CD4-positive, CD25-positive, alpha-beta regulatory T cell (primary cell): Measurements from ENCODE around the gene COMMD9. TPM values are rescaled to one million over a fixed set of nuclear protein-coding genes. Genes with fewer than 3 reads are reported as not detected.

Experiments
- ATAC-seq, 2 donors: fragments of 150-1000 bp; cut with Tn5 transposase; one replicate each; pipeline ENCODE4 v1.10.0; 2021; ENCODE audit warnings: low read depth in 2 of 2, moderate number of reproducible peaks in 2 of 2, moderate library complexity in 1 of 2
- DNase-seq, 3 donors: peaks; one replicate each; pipeline versions ENCODE4 v3.0.0 to v3.0.0-alpha.2; 2012 to 2022; ENCODE audit warnings: mixed read lengths in 1 of 3
- H3K27ac ChIP-seq: one replicate; pipeline ENCODE4 v1.7.0; 2013; ENCODE audit warnings: mild to moderate bottlenecking, low read length; ENCODE audit not compliant: insufficient read depth, poor library complexity, severe bottlenecking
- H3K27me3 ChIP-seq: one replicate; pipeline ENCODE4 v1.7.0; 2013; ENCODE audit warnings: low read length; ENCODE audit not compliant: control insufficient read depth, insufficient read depth
- H3K36me3 ChIP-seq: one replicate; pipeline ENCODE4 v1.7.0; 2013; ENCODE audit warnings: mild to moderate bottlenecking, low read length, moderate library complexity; ENCODE audit not compliant: control insufficient read depth, insufficient read depth
- H3K4me1 ChIP-seq: 2 replicates; pipeline ENCODE4 v1.7.0; 2013; ENCODE audit warnings: mild to moderate bottlenecking, low read length; ENCODE audit not compliant: insufficient read depth, control insufficient read depth, poor library complexity, severe bottlenecking
- H3K4me3 ChIP-seq: one replicate; pipeline ENCODE4 v1.7.0; 2013; ENCODE audit warnings: low read depth, mild to moderate bottlenecking, low read length, moderate library complexity
- H3K9me3 ChIP-seq, 2 experiments: 1 replicate in 1 of 2; 2 replicates in 1 of 2; pipeline ENCODE4 v1.7.0; 2013; ENCODE audit warnings: low read length in 2 of 2, mild to moderate bottlenecking in 1 of 2, moderate library complexity in 1 of 2; ENCODE audit not compliant: control insufficient read depth in 2 of 2
- H3K27ac Mint-ChIP-seq, 3 donors: one replicate each; pipeline ENCODE4 v1.8.0; 2020 to 2022; ENCODE audit warnings: mild to moderate bottlenecking in 3 of 3, mixed read lengths in 3 of 3, moderate library complexity in 2 of 3
- H3K27me3 Mint-ChIP-seq: one replicate; pipeline ENCODE4 v1.8.0; 2022; ENCODE audit warnings: mild to moderate bottlenecking, mixed read lengths
- H3K36me3 Mint-ChIP-seq: one replicate; pipeline ENCODE4 v1.8.0; 2020; ENCODE audit warnings: mixed read lengths
- H3K4me1 Mint-ChIP-seq, 4 donors: one replicate each; pipeline ENCODE4 v1.8.0; 2020 to 2022; ENCODE audit warnings: mixed read lengths in 4 of 4, mild to moderate bottlenecking in 1 of 4
- H3K4me3 Mint-ChIP-seq, 4 donors: one replicate each; pipeline ENCODE4 v1.8.0; 2020 to 2022; ENCODE audit warnings: mild to moderate bottlenecking in 4 of 4, mixed read lengths in 4 of 4, moderate library complexity in 3 of 4
- H3K9me3 Mint-ChIP-seq, 7 donors: one replicate each; pipeline ENCODE4 v1.8.0; 2020 to 2022; ENCODE audit warnings: mixed read lengths in 7 of 7, mild to moderate bottlenecking in 3 of 7, moderate library complexity in 2 of 7
- polyA plus RNA-seq, 4 donors: library from polyadenylated mRNA; unstranded; fragments of 300-500 nt; fragmentation: Illumina TruSeq; gene quantifications; one replicate each; pipeline ENCODE4 v1.2.3, GENCODE V29; 2021
- total RNA-seq: library from RNA; stranded (reverse); gene quantifications from one replicate; pipeline ENCODE4 v1.2.3, GENCODE V29; 2022

Gene COMMD9
- total and polyA plus RNA-seq, 5 donors from 2014 or later: 40.2 to 124 (median 74.5) TPM

- Histone ChIP-seq H3K4me3 (no peak overlapping the region), H3K27ac (no peak overlapping the region), H3K27me3 (no peaks in the 10 kb centered on the region), H3K9me3 (no peaks in the 10 kb centered on the region), H3K36me3 (no peaks in the 10 kb centered on the region), H3K4me1 (peaks cover 20% of the 10 kb centered on the region)
- H3K27ac Mint-ChIP-seq: no peak overlapping the region
- peak overlapping the region in 2 of 4 donors; percentile 33 to 59 for H3K4me3 Mint-ChIP-seq
- peak in 2 of 3 donors; percentile 43 to 65 for DNase-seq
- ATAC-seq: no peak
- peaks cover 21% of the 10 kb centered on the region for H3K27me3 Mint-ChIP-seq
- no peaks in the 10 kb centered on the region for H3K36me3 Mint-ChIP-seq
- peaks cover 11 to 29% (median 23%) of the 10 kb centered on the region in 4 donors for H3K4me1 Mint-ChIP-seq
- no peaks in the 10 kb centered on the region for H3K9me3 Mint-ChIP-seq
Observed at GRCh38 chr11:36292311-36292722, 3.1 kb upstream of the COMMD9 start.

GRCh38 chr11:36288442-36289225, 590 bp downstream of the COMMD9 start:
- peak overlapping the region; percentile 82 to 97 (median 91) for H3K4me3 Mint-ChIP-seq
- peaks cover 26% of the 10 kb centered on the region for H3K4me1 ChIP-seq
- no peaks in the 10 kb centered on the region for H3K36me3 Mint-ChIP-seq
- H3K27ac ChIP-seq: peak overlapping the region; percentile 30
- H3K27ac Mint-ChIP-seq: peak overlapping the region; percentile 87 to 96 (median 90)
- DNase-seq (peak in 1 of 3 donors; percentile 16), ATAC-seq (no peak)
- no peaks in the 10 kb centered on the region for H3K36me3 ChIP-seq
- peak overlapping the region; percentile 99 for H3K4me3 ChIP-seq
- H3K9me3 Mint-ChIP-seq: peaks cover 0 to 1% (median 0%) of the 10 kb centered on the region in 7 donors
- peaks cover 27 to 53% (median 38%) of the 10 kb centered on the region in 4 donors for H3K4me1 Mint-ChIP-seq
- H3K9me3 ChIP-seq: no peaks in the 10 kb centered on the region
- H3K27me3 ChIP-seq: no peaks in the 10 kb centered on the region
- H3K27me3 Mint-ChIP-seq: peaks cover 13% of the 10 kb centered on the region

- peaks cover 0 to 12% (median 0%) of the 10 kb centered on the region in 7 donors for H3K9me3 Mint-ChIP-seq
Observed at GRCh38 chr11:36282926-36283325, 6.3 kb downstream of the COMMD9 start.

GRCh38 chr11:36281850-36282249, 7.4 kb downstream of the COMMD9 start:
- no peak overlapping the region for H3K27ac Mint-ChIP-seq
- no peak for ATAC-seq

More at GRCh38 chr11:36282926-36283325, 6.3 kb downstream of the COMMD9 start:
- DNase-seq (no peak), ATAC-seq (no peak)
- H3K4me3 Mint-ChIP-seq: no peak overlapping the region
- H3K4me1 Mint-ChIP-seq: peaks cover 32 to 46% (median 38%) of the 10 kb centered on the region in 4 donors
- H3K27me3 Mint-ChIP-seq: no peaks in the 10 kb centered on the region
- no peak overlapping the region for H3K27ac ChIP-seq
- no peaks in the 10 kb centered on the region for H3K27me3 ChIP-seq
- peaks cover 35% of the 10 kb centered on the region for H3K36me3 Mint-ChIP-seq
- peaks cover 24% of the 10 kb centered on the region for H3K36me3 ChIP-seq
- H3K9me3 ChIP-seq: no peaks in the 10 kb centered on the region
- H3K27ac Mint-ChIP-seq: no peak overlapping the region
- peaks cover 7% of the 10 kb centered on the region for H3K4me1 ChIP-seq
- H3K4me3 ChIP-seq: no peak overlapping the region

GRCh38 chr11:36280531-36280930, 8.7 kb downstream of the COMMD9 start:
- H3K36me3 Mint-ChIP-seq: peaks cover 51% of the 10 kb centered on the region
- DNase-seq: no peak
- no peak overlapping the region for H3K27ac Mint-ChIP-seq

More at GRCh38 chr11:36281850-36282249, 7.4 kb downstream of the COMMD9 start:
- H3K27ac ChIP-seq: no peak overlapping the region
- H3K36me3 ChIP-seq: peaks cover 30% of the 10 kb centered on the region
- no peaks in the 10 kb centered on the region for H3K9me3 ChIP-seq
- Mint-ChIP-seq H3K36me3 (peaks cover 44% of the 10 kb centered on the region), H3K4me1 (peaks cover 28 to 41% (median 35%) of the 10 kb centered on the region in 4 donors), H3K27me3 (no peaks in the 10 kb centered on the region), H3K9me3 (peaks cover 0 to 12% (median 0%) of the 10 kb centered on the region in 7 donors), H3K4me3 (no peak overlapping the region)
- H3K4me3 ChIP-seq: no peak overlapping the region
- H3K4me1 ChIP-seq: peaks cover 5% of the 10 kb centered on the region
- DNase-seq: no peak
- no peaks in the 10 kb centered on the region for H3K27me3 ChIP-seq

GRCh38 chr11:36278531-36279282, 10.5 kb downstream of the COMMD9 start:
- no peak overlapping the region for H3K27ac Mint-ChIP-seq
- peaks cover 15 to 21% (median 17%) of the 10 kb centered on the region in 4 donors for H3K4me1 Mint-ChIP-seq
- peaks cover 0 to 12% (median 0%) of the 10 kb centered on the region in 7 donors for H3K9me3 Mint-ChIP-seq
- no peaks in the 10 kb centered on the region for H3K27me3 Mint-ChIP-seq
- H3K9me3 ChIP-seq: no peaks in the 10 kb centered on the region
- no peak for DNase-seq
- H3K36me3 ChIP-seq: peaks cover 55% of the 10 kb centered on the region
- no peak for ATAC-seq
- no peak overlapping the region for H3K4me3 ChIP-seq
- H3K27ac ChIP-seq: no peak overlapping the region
- no peak overlapping the region for H3K4me3 Mint-ChIP-seq
- H3K36me3 Mint-ChIP-seq: peaks cover 58% of the 10 kb centered on the region
- no peaks in the 10 kb centered on the region for H3K27me3 ChIP-seq
- no peaks in the 10 kb centered on the region for H3K4me1 ChIP-seq

More at GRCh38 chr11:36280531-36280930, 8.7 kb downstream of the COMMD9 start:
- H3K27me3 Mint-ChIP-seq: no peaks in the 10 kb centered on the region
- Histone ChIP-seq H3K27me3 (no peaks in the 10 kb centered on the region), H3K9me3 (no peaks in the 10 kb centered on the region), H3K36me3 (peaks cover 42% of the 10 kb centered on the region), H3K4me3 (no peak overlapping the region), H3K27ac (no peak overlapping the region), H3K4me1 (peaks cover 5% of the 10 kb centered on the region)
- no peak overlapping the region for H3K4me3 Mint-ChIP-seq
- peaks cover 0 to 12% (median 0%) of the 10 kb centered on the region in 7 donors for H3K9me3 Mint-ChIP-seq
- H3K4me1 Mint-ChIP-seq: peaks cover 24 to 35% (median 28%) of the 10 kb centered on the region in 4 donors
- no peak for ATAC-seq

GRCh38 chr11:36274414-36274813, 14.8 kb downstream of the COMMD9 start:
- DNase-seq (no peak), ATAC-seq (no peak)
- H3K4me1 Mint-ChIP-seq: no peaks in the 10 kb centered on the region
- no peaks in the 10 kb centered on the region for H3K27me3 ChIP-seq
- no peak overlapping the region for H3K27ac ChIP-seq
- peaks cover 0 to 2% of the 10 kb centered on the region in 2 experiments for H3K9me3 ChIP-seq
- peaks cover 57% of the 10 kb centered on the region for H3K36me3 Mint-ChIP-seq
- H3K4me3 ChIP-seq: no peak overlapping the region
- no peaks in the 10 kb centered on the region for H3K4me1 ChIP-seq
- peaks cover 68% of the 10 kb centered on the region for H3K36me3 ChIP-seq
- H3K9me3 Mint-ChIP-seq: peaks cover 0 to 7% (median 0%) of the 10 kb centered on the region in 7 donors
- H3K27ac Mint-ChIP-seq: peak overlapping the region in 1 of 3 donors; percentile 26
- no peaks in the 10 kb centered on the region for H3K27me3 Mint-ChIP-seq
- no peak overlapping the region for H3K4me3 Mint-ChIP-seq
